ENCODE measurements around the gene TRAP1.

- TF ChIP-seq FOSL1 (IDR thresholded peaks at IDR 0.05; ENCODE audit: low read depth) (no peak), SRF (IDR thresholded peaks at IDR 0.05; ENCODE audit: low read depth) (no peak), EGR1 (IDR thresholded peaks at IDR 0.05; ENCODE audit: low read depth) (peak; percentile 52), POLR2A (IDR thresholded peaks at IDR 0.05; ENCODE audit: borderline replicate concordance, extremely low read depth, insufficient read depth, insufficient read length) (no peak), RAD21 (IDR thresholded peaks at IDR 0.05; ENCODE audit: low read depth) (no peak), EZH2 (IDR thresholded peaks at IDR 0.05) (no peak), POLR2AphosphoS5 (IDR thresholded peaks at IDR 0.05; ENCODE audit: low read depth, low read length) (no peak)
- TF ChIP-seq, protein P1, sequence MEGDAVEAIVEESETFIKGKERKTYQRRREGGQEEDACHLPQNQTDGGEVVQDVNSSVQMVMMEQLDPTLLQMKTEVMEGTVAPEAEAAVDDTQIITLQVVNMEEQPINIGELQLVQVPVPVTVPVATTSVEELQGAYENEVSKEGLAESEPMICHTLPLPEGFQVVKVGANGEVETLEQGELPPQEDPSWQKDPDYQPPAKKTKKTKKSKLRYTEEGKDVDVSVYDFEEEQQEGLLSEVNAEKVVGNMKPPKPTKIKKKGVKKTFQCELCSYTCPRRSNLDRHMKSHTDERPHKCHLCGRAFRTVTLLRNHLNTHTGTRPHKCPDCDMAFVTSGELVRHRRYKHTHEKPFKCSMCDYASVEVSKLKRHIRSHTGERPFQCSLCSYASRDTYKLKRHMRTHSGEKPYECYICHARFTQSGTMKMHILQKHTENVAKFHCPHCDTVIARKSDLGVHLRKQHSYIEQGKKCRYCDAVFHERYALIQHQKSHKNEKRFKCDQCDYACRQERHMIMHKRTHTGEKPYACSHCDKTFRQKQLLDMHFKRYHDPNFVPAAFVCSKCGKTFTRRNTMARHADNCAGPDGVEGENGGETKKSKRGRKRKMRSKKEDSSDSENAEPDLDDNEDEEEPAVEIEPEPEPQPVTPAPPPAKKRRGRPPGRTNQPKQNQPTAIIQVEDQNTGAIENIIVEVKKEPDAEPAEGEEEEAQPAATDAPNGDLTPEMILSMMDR (IDR thresholded peaks at IDR 0.05 in 2 of 3, conservative IDR thresholded peaks at IDR 0.05 in 1 of 3; ENCODE audit: borderline replicate concordance in 1 of 3, insufficient read depth in 1 of 3, low read depth in 2 of 3, low read length in 2 of 3), result no peak
- TF ChIP-seq, protein P2, sequence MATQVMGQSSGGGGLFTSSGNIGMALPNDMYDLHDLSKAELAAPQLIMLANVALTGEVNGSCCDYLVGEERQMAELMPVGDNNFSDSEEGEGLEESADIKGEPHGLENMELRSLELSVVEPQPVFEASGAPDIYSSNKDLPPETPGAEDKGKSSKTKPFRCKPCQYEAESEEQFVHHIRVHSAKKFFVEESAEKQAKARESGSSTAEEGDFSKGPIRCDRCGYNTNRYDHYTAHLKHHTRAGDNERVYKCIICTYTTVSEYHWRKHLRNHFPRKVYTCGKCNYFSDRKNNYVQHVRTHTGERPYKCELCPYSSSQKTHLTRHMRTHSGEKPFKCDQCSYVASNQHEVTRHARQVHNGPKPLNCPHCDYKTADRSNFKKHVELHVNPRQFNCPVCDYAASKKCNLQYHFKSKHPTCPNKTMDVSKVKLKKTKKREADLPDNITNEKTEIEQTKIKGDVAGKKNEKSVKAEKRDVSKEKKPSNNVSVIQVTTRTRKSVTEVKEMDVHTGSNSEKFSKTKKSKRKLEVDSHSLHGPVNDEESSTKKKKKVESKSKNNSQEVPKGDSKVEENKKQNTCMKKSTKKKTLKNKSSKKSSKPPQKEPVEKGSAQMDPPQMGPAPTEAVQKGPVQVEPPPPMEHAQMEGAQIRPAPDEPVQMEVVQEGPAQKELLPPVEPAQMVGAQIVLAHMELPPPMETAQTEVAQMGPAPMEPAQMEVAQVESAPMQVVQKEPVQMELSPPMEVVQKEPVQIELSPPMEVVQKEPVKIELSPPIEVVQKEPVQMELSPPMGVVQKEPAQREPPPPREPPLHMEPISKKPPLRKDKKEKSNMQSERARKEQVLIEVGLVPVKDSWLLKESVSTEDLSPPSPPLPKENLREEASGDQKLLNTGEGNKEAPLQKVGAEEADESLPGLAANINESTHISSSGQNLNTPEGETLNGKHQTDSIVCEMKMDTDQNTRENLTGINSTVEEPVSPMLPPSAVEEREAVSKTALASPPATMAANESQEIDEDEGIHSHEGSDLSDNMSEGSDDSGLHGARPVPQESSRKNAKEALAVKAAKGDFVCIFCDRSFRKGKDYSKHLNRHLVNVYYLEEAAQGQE (IDR thresholded peaks at IDR 0.05; ENCODE audit: low read depth), result no peak
Observed at GRCh38 chr16:3656491-3657468, 60.5 kb downstream of the TRAP1 start.
